Hepatocyte (in vitro differentiated cells): Measurements from ENCODE around the gene RPS6KA5. TPM values are rescaled to one million over a fixed set of nuclear protein-coding genes. Genes with fewer than 3 reads are reported as not detected.

Experiments
- DNase-seq: peaks from one replicate; pipeline ENCODE4 v3.0.0-alpha.2; 2016; ENCODE audit warnings: low spot score
- H2AFZ ChIP-seq: fragments of 200-600 bp; sonication (generic); 2 replicates; pipeline ENCODE4 v1.6.0; 2016; ENCODE audit warnings: antibody characterized with exemption, mild to moderate bottlenecking
- H3K27ac ChIP-seq: fragments of 200-600 bp; sonication (generic); 2 replicates; pipeline ENCODE4 v1.5.1; 2016; ENCODE audit warnings: mild to moderate bottlenecking
- H3K27me3 ChIP-seq: fragments of 200-600 bp; sonication (generic); 2 replicates; pipeline ENCODE4 v1.6.1; 2016
- H3K36me3 ChIP-seq: fragments of 200-600 bp; sonication (generic); replicated peaks from 2 replicates; pipeline ENCODE4 v1.5.1; 2016; ENCODE audit warnings: low read depth; ENCODE audit not compliant: insufficient read depth
- H3K4me1 ChIP-seq: fragments of 200-600 bp; sonication (generic); 2 replicates; pipeline ENCODE4 v1.5.1; 2016; ENCODE audit warnings: mild to moderate bottlenecking, moderate library complexity; ENCODE audit not compliant: insufficient read depth
- H3K4me2 ChIP-seq: fragments of 200-600 bp; sonication (generic); 2 replicates; pipeline ENCODE4 v1.6.0; 2016
- H3K4me3 ChIP-seq: fragments of 200-600 bp; sonication (generic); 2 replicates; pipeline ENCODE4 v1.5.1; 2016; ENCODE audit warnings: mild to moderate bottlenecking
- H3K79me2 ChIP-seq: fragments of 200-600 bp; sonication (generic); 2 replicates; pipeline ENCODE4 v1.6.0; 2017; ENCODE audit warnings: mild to moderate bottlenecking
- H3K9me2 ChIP-seq: fragments of 200-600 bp; sonication (generic); replicated peaks from 2 replicates; pipeline ENCODE4 v1.6.0; 2017; ENCODE audit warnings: mild to moderate bottlenecking; ENCODE audit not compliant: insufficient read depth
- H3K9me3 ChIP-seq: fragments of 200-600 bp; sonication (generic); 2 replicates; pipeline ENCODE4 v1.5.1; 2016; ENCODE audit warnings: low read depth, mild to moderate bottlenecking
- H4K20me1 ChIP-seq: fragments of 200-600 bp; sonication (generic); 2 replicates; pipeline ENCODE4 v1.6.0; 2016; ENCODE audit warnings: mild to moderate bottlenecking; ENCODE audit not compliant: insufficient read depth, poor library complexity, severe bottlenecking
- CTCF ChIP-seq: fragments of 200-600 bp; sonication (generic); IDR thresholded peaks from 2 replicates; pipeline ENCODE4 v1.5.1; 2016; ENCODE audit warnings: antibody characterized with exemption, mild to moderate bottlenecking; ENCODE audit not compliant: poor library complexity
- EZH2 ChIP-seq: fragments of 200-600 bp; sonication (generic); IDR thresholded peaks from 2 replicates; pipeline ENCODE4 v1.6.1; 2016; ENCODE audit warnings: antibody characterized with exemption, mild to moderate bottlenecking, borderline replicate concordance
- EZH2phosphoT487 ChIP-seq: fragments of 200-600 bp; sonication (generic); IDR thresholded peaks from one replicate; pipeline ENCODE4 v1.6.1; 2018; ENCODE audit warnings: antibody characterized with exemption, mild to moderate bottlenecking, low read depth, moderate library complexity; ENCODE audit not compliant: unreplicated experiment, severe bottlenecking
- WGBS: methylation state at CpG from one replicate; pipeline ENCODE4 v1.1.6; 2016; ENCODE audit warnings: low lambda C conversion rate; ENCODE audit errors: missing lambda C conversion rate; 5-methylcytosine and 5-hydroxymethylcytosine counted together
- polyA plus RNA-seq: library from polyadenylated mRNA; unstranded; fragments of >200 nt; fragmentation: Nextera tagmentation; extraction: Ambion mirVana; gene quantifications from 2 replicates; pipeline ENCODE4 v1.2.1, GENCODE V29; 2016
- total RNA-seq: library from RNA; depleted of rRNA; stranded (reverse); fragments of >200 nt; gene quantifications from 2 replicates; pipeline ENCODE4 v1.2.3, GENCODE V29; 2014

Gene RPS6KA5
- total and polyA plus RNA-seq, 2 experiments from 2014 or later, result 4.8 to 6.3 TPM

- 94% methylated on average over 9 of the region's 9 CpGs for WGBS
- H3K9me3 ChIP-seq, result no peaks in the 10 kb centered on the region
- no peak overlapping the region for H2AFZ ChIP-seq
- TF ChIP-seq EZH2 (no peak), CTCF (no peak), EZH2phosphoT487 (no peak)
- no peaks in the 10 kb centered on the region for H3K27me3 ChIP-seq
- no peak overlapping the region for H3K27ac ChIP-seq
- no peaks in the 10 kb centered on the region for H3K4me1 ChIP-seq
- H3K4me2 ChIP-seq, result no peak overlapping the region
- H4K20me1 ChIP-seq, result no peaks in the 10 kb centered on the region
- H3K9me2 ChIP-seq, result no peaks in the 10 kb centered on the region
- no peak for DNase-seq
- H3K36me3 ChIP-seq, result no peaks in the 10 kb centered on the region
- H3K79me2 ChIP-seq, result no peaks in the 10 kb centered on the region
- H3K4me3 ChIP-seq, result no peak overlapping the region
Measured at GRCh38 chr14:90871605-90872233, 188.7 kb downstream of the RPS6KA5 start.

GRCh38 chr14:90870950-90871604, 189.4 kb downstream of the RPS6KA5 start:
- no peaks in the 10 kb centered on the region for H3K79me2 ChIP-seq
- no peaks in the 10 kb centered on the region for H3K4me1 ChIP-seq
- H3K9me3 ChIP-seq, result no peaks in the 10 kb centered on the region
- 85% methylated on average over 1 of the region's 1 CpG for WGBS
- no peak for DNase-seq
- no peaks in the 10 kb centered on the region for H3K9me2 ChIP-seq
- no peaks in the 10 kb centered on the region for H3K27me3 ChIP-seq
- H3K27ac ChIP-seq, result no peak overlapping the region
- H4K20me1 ChIP-seq, result no peaks in the 10 kb centered on the region
- no peak for TF ChIP-seq EZH2
- TF ChIP-seq EZH2phosphoT487, result no peak
- no peak for TF ChIP-seq CTCF
- no peak overlapping the region for H3K4me3 ChIP-seq
- H2AFZ ChIP-seq, result no peak overlapping the region
- H3K4me2 ChIP-seq, result no peak overlapping the region
- H3K36me3 ChIP-seq, result no peaks in the 10 kb centered on the region

- H3K36me3 ChIP-seq, result no peaks in the 10 kb centered on the region
- no peaks in the 10 kb centered on the region for H3K27me3 ChIP-seq
- no peak overlapping the region for H3K27ac ChIP-seq
- no peak overlapping the region for H2AFZ ChIP-seq
- DNase-seq, result no peak
- H3K9me2 ChIP-seq, result no peaks in the 10 kb centered on the region
- TF ChIP-seq CTCF (no peak), EZH2 (no peak), EZH2phosphoT487 (no peak)
- H3K79me2 ChIP-seq, result no peaks in the 10 kb centered on the region
- H3K9me3 ChIP-seq, result no peaks in the 10 kb centered on the region
- H4K20me1 ChIP-seq, result no peaks in the 10 kb centered on the region
- H3K4me2 ChIP-seq, result no peak overlapping the region
- no peaks in the 10 kb centered on the region for H3K4me1 ChIP-seq
- H3K4me3 ChIP-seq, result no peak overlapping the region
Measured at GRCh38 chr14:90867501-90867900, 192.9 kb downstream of the RPS6KA5 start.
